Measurements from ENCODE around the gene NT5DC2.

The NT5DC2 gene

GRCh38 chr3:52533623-52534280 lies at the start of gene NT5DC2:
Gene NT5DC2, minus strand, starts transcription at chr3:52533857. Its CDS starts 120 bp downstream, at chr3:52533737.
- DNase-seq (ENCODE audit: low spot score) = peak; percentile 96

GRCh38 chr3:52574056-52574965 lies 40.7 kb upstream of the NT5DC2 start:
- no peak for DNase-seq (ENCODE audit: low spot score)

GRCh38 chr3:52572221-52572620 lies 38.6 kb upstream of the NT5DC2 start:
- DNase-seq (ENCODE audit: low spot score) = no peak

- DNase-seq (ENCODE audit: low spot score) = no peak
These were observed 36.4 kb upstream of the NT5DC2 start for GRCh38 chr3:52570076-52570475.

- DNase-seq (ENCODE audit: low spot score) = no peak
These were observed 34.4 kb upstream of the NT5DC2 start for GRCh38 chr3:52568069-52568468.

- DNase-seq (ENCODE audit: low spot score) = no peak
These were observed 30.3 kb upstream of the NT5DC2 start for GRCh38 chr3:52563984-52564383.

- DNase-seq (ENCODE audit: low spot score) = no peak
These were observed 27.5 kb upstream of the NT5DC2 start for GRCh38 chr3:52561028-52561747.

GRCh38 chr3:52558436-52558835 lies 24.8 kb upstream of the NT5DC2 start:
- no peak for DNase-seq (ENCODE audit: low spot score)

- DNase-seq (ENCODE audit: low spot score) = no peak
These were observed 23.6 kb upstream of the NT5DC2 start for GRCh38 chr3:52557011-52557960.

- no peak for DNase-seq (ENCODE audit: low spot score)
These were observed 21.4 kb upstream of the NT5DC2 start for GRCh38 chr3:52555056-52555455.

GRCh38 chr3:52554026-52554755 lies 20.5 kb upstream of the NT5DC2 start:
- no peak for DNase-seq (ENCODE audit: low spot score)

GRCh38 chr3:52552089-52552488 lies 18.4 kb upstream of the NT5DC2 start:
- no peak for DNase-seq (ENCODE audit: low spot score)

GRCh38 chr3:52551118-52551517 lies 17.5 kb upstream of the NT5DC2 start:
- no peak for DNase-seq (ENCODE audit: low spot score)

- DNase-seq (ENCODE audit: low spot score) = no peak
These were observed 13.5 kb upstream of the NT5DC2 start for GRCh38 chr3:52547143-52547542.

- no peak for DNase-seq (ENCODE audit: low spot score)
These were observed 12.6 kb upstream of the NT5DC2 start for GRCh38 chr3:52546111-52546901.

- DNase-seq (ENCODE audit: low spot score) = no peak
These were observed 11.3 kb upstream of the NT5DC2 start for GRCh38 chr3:52544937-52545336.

- DNase-seq (ENCODE audit: low spot score) = no peak
These were observed 7.4 kb upstream of the NT5DC2 start for GRCh38 chr3:52541050-52541449.

GRCh38 chr3:52539010-52539653 lies 5.5 kb upstream of the NT5DC2 start:
- DNase-seq (ENCODE audit: low spot score) = no peak

GRCh38 chr3:52537726-52538421 lies 4.2 kb upstream of the NT5DC2 start:
- DNase-seq (ENCODE audit: low spot score) = no peak
